ENCODE data around the gene NUDT3.

NUDT3 gene

DNA sequence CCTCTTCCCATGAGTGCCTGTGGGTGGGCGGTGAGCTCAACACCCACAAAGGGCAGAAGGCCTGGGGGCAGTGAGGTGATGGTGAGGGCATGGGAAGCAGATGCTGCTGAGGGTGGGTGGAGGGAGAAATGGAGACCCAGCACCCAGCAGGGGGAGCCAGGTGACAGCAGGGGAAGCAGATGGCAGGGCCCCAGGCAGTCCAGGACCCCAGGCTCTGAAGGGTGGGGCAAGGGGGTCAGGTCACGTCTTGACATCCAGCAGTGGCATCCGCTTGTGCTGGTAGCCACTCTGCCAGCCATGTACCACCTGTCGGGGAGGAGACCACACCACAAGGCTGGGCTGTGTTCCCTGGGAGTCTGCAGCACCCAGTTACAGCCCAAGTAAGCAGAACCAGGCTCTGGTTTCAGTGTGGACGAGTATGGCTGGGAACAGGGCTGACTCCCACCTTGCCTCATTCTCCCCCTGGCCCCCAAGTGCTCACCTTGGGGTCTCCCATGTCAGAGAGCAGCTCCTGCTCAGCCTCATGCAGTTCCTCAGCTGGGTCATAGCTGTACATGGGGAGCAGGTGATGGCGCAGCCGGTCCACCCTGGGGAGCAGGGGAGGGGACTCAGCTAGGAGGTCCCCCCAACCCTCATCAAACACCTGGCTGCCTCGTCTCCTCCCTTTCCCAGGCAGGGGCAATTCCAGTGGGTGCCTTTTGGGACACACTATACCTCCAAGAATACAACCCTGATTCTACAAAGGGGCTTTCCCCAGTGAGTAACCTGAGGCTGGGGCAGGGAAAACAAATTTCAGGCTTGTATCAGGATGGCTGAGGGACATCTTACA lies 145.7 kb downstream of the NUDT3 start:
- TF ChIP-seq FOXM1 (IDR thresholded peaks at IDR 0.05; ENCODE audit: borderline replicate concordance, low read depth) (no peak), RAD21 (IDR thresholded peaks at IDR 0.05; ENCODE audit: low read depth) (peak; percentile 23; the same call in 1 of the 2 replicates)

DNA sequence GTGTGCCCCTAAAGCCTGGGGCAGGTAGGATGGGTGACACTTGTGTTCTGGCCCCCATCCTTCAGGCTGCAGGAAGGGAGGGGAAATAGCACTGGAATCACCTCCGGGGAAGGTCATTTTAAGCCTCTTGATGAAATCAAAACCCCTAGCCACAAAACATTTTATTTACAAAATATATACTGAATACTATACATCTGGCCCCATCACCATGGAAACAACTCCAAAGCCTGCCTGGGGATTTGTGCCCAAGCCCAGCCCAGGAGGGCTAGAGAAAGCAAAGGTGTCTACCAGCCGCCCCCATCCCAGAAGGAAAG lies 146.3 kb downstream of the NUDT3 start:
- TF ChIP-seq USF1 (IDR thresholded peaks at IDR 0.05) (no peak), EP300 (IDR thresholded peaks at IDR 0.05; ENCODE audit: borderline replicate concordance) (no peak), ZBTB7A (IDR thresholded peaks at IDR 0.05; ENCODE audit: low read depth) (no peak), TAF1 (IDR thresholded peaks at IDR 0.05; ENCODE audit: low read depth) (no peak), TCF12 (IDR thresholded peaks at IDR 0.05; ENCODE audit: low read depth) (no peak), NFIC (IDR thresholded peaks at IDR 0.05) (no peak), YY1 (IDR thresholded peaks at IDR 0.05; ENCODE audit: low read depth) (no peak), CEBPB (IDR thresholded peaks at IDR 0.05) (no peak), EGR1 (IDR thresholded peaks at IDR 0.05) (no peak), FOXM1 (IDR thresholded peaks at IDR 0.05; ENCODE audit: borderline replicate concordance, low read depth) (no peak), MAX (IDR thresholded peaks at IDR 0.05) (no peak), TEAD4 (IDR thresholded peaks at IDR 0.05) (no peak), RAD21 (IDR thresholded peaks at IDR 0.05; ENCODE audit: low read depth) (no peak)
- TF ChIP-seq, protein P1, sequence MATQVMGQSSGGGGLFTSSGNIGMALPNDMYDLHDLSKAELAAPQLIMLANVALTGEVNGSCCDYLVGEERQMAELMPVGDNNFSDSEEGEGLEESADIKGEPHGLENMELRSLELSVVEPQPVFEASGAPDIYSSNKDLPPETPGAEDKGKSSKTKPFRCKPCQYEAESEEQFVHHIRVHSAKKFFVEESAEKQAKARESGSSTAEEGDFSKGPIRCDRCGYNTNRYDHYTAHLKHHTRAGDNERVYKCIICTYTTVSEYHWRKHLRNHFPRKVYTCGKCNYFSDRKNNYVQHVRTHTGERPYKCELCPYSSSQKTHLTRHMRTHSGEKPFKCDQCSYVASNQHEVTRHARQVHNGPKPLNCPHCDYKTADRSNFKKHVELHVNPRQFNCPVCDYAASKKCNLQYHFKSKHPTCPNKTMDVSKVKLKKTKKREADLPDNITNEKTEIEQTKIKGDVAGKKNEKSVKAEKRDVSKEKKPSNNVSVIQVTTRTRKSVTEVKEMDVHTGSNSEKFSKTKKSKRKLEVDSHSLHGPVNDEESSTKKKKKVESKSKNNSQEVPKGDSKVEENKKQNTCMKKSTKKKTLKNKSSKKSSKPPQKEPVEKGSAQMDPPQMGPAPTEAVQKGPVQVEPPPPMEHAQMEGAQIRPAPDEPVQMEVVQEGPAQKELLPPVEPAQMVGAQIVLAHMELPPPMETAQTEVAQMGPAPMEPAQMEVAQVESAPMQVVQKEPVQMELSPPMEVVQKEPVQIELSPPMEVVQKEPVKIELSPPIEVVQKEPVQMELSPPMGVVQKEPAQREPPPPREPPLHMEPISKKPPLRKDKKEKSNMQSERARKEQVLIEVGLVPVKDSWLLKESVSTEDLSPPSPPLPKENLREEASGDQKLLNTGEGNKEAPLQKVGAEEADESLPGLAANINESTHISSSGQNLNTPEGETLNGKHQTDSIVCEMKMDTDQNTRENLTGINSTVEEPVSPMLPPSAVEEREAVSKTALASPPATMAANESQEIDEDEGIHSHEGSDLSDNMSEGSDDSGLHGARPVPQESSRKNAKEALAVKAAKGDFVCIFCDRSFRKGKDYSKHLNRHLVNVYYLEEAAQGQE (IDR thresholded peaks at IDR 0.05; ENCODE audit: low read depth): no peak

- peak; percentile 46; the same call in 1 of the 2 replicates for TF ChIP-seq EP300 (IDR thresholded peaks at IDR 0.05; ENCODE audit: borderline replicate concordance)
- TF ChIP-seq, protein P1 (IDR thresholded peaks at IDR 0.05; ENCODE audit: low read depth): no peak
- TF ChIP-seq FOXM1 (IDR thresholded peaks at IDR 0.05; ENCODE audit: borderline replicate concordance, low read depth): no peak
- no peak for TF ChIP-seq EGR1 (IDR thresholded peaks at IDR 0.05)
- no peak for TF ChIP-seq CREB1 (IDR thresholded peaks at IDR 0.05; ENCODE audit: low read depth)
- TF ChIP-seq MAX (IDR thresholded peaks at IDR 0.05): peak; percentile 51; the same call in 1 of the 2 replicates
- TF ChIP-seq YY1 (IDR thresholded peaks at IDR 0.05; ENCODE audit: low read depth): no peak
- peak; percentile 35; the same call in 1 of the 2 replicates for TF ChIP-seq TCF12 (IDR thresholded peaks at IDR 0.05; ENCODE audit: low read depth)
- peak; percentile 32; the same call in 1 of the 2 replicates for TF ChIP-seq NFIC (IDR thresholded peaks at IDR 0.05)
- TF ChIP-seq RAD21 (IDR thresholded peaks at IDR 0.05; ENCODE audit: low read depth): peak; percentile 14; the same call in 1 of the 2 replicates
- no peak for TF ChIP-seq TAF1 (IDR thresholded peaks at IDR 0.05; ENCODE audit: low read depth)
- TF ChIP-seq ZBTB7A (IDR thresholded peaks at IDR 0.05; ENCODE audit: low read depth): peak; percentile 89
- no peak for TF ChIP-seq TEAD4 (IDR thresholded peaks at IDR 0.05)
- TF ChIP-seq CEBPB (IDR thresholded peaks at IDR 0.05): no peak
- no peak for TF ChIP-seq USF1 (IDR thresholded peaks at IDR 0.05)
Observed at GRCh38 chr6:34243901-34244884, 148.3 kb downstream of the NUDT3 start.

DNA sequence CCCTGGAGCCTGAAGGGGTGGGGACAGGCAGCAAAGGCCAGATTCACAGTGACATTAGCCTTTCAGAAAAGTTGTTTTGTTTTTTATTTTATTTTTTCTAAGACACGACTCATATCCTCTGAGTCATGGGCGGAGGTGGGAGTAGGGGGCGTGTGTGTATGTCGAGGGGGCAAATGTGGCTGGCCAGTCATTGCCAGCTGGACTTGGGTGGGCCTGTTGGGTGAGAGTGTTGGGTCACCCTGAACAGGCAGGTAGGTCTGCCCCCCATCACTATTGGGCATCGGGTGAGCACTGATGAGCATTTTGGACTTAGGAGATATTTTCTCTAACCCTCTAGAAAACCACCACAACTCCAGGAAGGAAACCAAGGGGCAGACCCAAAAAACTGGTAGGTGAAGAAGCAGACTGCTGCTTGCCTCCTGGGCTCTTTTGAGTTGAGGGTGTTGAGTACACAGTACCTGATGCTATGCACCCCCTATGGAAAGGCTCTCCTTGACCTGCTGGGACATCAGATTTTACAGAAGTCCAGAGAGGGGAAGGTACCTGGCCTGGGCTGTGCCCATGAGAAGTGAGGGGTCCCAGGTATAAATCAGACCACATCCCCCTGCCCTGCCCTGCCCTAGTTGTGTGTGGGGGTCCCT lies 149.2 kb downstream of the NUDT3 start:
- TF ChIP-seq MAX (IDR thresholded peaks at IDR 0.05) (no peak), TEAD4 (IDR thresholded peaks at IDR 0.05) (no peak), CEBPB (IDR thresholded peaks at IDR 0.05) (no peak), USF1 (IDR thresholded peaks at IDR 0.05) (no peak), CREB1 (IDR thresholded peaks at IDR 0.05; ENCODE audit: low read depth) (no peak), EP300 (IDR thresholded peaks at IDR 0.05; ENCODE audit: borderline replicate concordance) (no peak), TAF1 (IDR thresholded peaks at IDR 0.05; ENCODE audit: low read depth) (no peak)
- TF ChIP-seq, protein P1 (IDR thresholded peaks at IDR 0.05; ENCODE audit: low read depth): no peak
